Measurements from ENCODE around the gene NOXO1.

GRCh38 chr16:1993731-1994131 is 12.5 kb upstream of the NOXO1 start:
- no peak for TF ChIP-seq CTCF (optimal IDR thresholded peaks at IDR 0.05 in 1 of 3, IDR thresholded peaks at IDR 0.05 in 1 of 3, conservative IDR thresholded peaks at IDR 0.05 in 1 of 3; ENCODE audit: extremely low read depth in 1 of 3, insufficient read depth in 2 of 3, low read length in 3 of 3)
- no peak for TF ChIP-seq EZH2 (IDR thresholded peaks at IDR 0.05; ENCODE audit: low read length)

Data from keratinocyte (primary cell).